ENCODE data around the gene RPL18A.

- TF ChIP-seq POLR2A (IDR thresholded peaks at IDR 0.05) (no peak), CTCF (IDR thresholded peaks at IDR 0.05) (no peak), POLR2AphosphoS5 (IDR thresholded peaks at IDR 0.05) (no peak), EP300 (IDR thresholded peaks at IDR 0.05) (no peak)
Observed at GRCh38 chr19:17848595-17849292, 11.0 kb upstream of the RPL18A start.
